NT2/D1 (cell line): ENCODE measurements around the gene SLCO4A1.

Experiments
- DNase-seq: peaks from one replicate; pipeline ENCODE4 v3.0.0-alpha.2; 2011; ENCODE audit warnings: low read depth, low spot score
- H3K27me3 ChIP-seq: 2 replicates; pipeline ENCODE4 v1.6.0; 2011; ENCODE audit warnings: mild to moderate bottlenecking; ENCODE audit not compliant: insufficient read length, insufficient read depth
- H3K36me3 ChIP-seq: 2 replicates; pipeline ENCODE4 v1.6.1; 2011; ENCODE audit warnings: mild to moderate bottlenecking, low read length, mixed read lengths; ENCODE audit not compliant: insufficient read depth, insufficient read length
- H3K4me1 ChIP-seq: 2 replicates; pipeline ENCODE4 v1.5.1; 2011; ENCODE audit not compliant: insufficient read depth, insufficient read length
- H3K4me3 ChIP-seq: 2 replicates; pipeline ENCODE4 v1.5.1; 2011; ENCODE audit warnings: low read depth; ENCODE audit not compliant: insufficient read length
- H3K9ac ChIP-seq: 2 replicates; pipeline ENCODE4 v1.6.0; 2011; ENCODE audit warnings: low read depth; ENCODE audit not compliant: insufficient read length
- H3K9me3 ChIP-seq: 2 replicates; pipeline ENCODE4 v1.5.1; 2011; ENCODE audit warnings: mild to moderate bottlenecking, low read length; ENCODE audit not compliant: insufficient read depth
- SUZ12 ChIP-seq: IDR thresholded peaks from 2 replicates; pipeline ENCODE4 v1.6.1; 2011; ENCODE audit not compliant: insufficient read length, insufficient read depth; ENCODE audit errors: extremely low read depth
- YY1 ChIP-seq: IDR thresholded peaks from 2 replicates; pipeline ENCODE4 v1.6.1; 2011; ENCODE audit not compliant: insufficient read length, insufficient read depth
- ZNF274 ChIP-seq: IDR thresholded peaks from 2 replicates; pipeline ENCODE4 v1.6.1; 2011; ENCODE audit warnings: mild to moderate bottlenecking, low read depth, low read length

Gene SLCO4A1

DNA sequence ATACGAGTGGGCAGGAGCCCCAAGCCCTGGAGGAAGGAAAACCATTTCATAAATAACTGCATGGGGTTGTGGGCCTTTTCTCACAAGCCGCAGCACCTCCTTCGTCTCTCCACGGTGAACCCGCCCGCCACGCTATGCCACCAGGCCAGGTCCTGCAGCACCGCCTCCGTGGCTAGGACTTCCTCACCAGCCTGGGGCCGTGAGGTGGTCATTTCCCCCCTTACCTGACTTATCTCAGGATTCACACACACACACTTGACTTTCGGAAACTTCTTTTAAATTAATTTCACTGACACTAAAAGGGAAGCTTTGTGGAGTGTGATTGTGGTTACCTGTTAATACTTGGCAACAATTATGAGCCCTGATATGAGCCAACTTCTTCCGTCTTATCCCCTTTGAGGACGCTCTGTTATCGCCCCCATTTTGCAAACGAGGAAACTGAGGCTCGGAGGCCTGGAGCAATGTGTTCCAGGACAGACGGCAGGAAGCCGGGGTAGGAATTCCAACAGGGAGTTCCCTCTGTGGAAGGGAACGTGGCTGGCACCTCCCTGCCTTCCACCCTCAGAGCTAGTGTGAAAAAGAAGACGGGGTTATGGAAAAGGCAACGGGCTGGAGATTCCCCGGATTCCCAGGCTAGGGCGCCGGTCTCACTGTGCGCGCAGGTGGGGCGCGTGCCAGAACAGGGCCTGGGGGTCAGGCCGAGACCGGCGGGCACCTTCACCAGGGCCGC, 817 bp upstream of the SLCO4A1 start:
- DNase-seq, result no peak
- Histone ChIP-seq H3K4me3 (peak overlapping the region; percentile 54), H3K4me1 (peaks cover 20% of the 10 kb centered on the region), H3K36me3 (no peaks in the 10 kb centered on the region), H3K27me3 (peaks cover 99% of the 10 kb centered on the region), H3K9me3 (no peaks in the 10 kb centered on the region), H3K9ac (peak overlapping the region; percentile 76)
- no peak for TF ChIP-seq ZNF274
- no peak for TF ChIP-seq SUZ12
- no peak for TF ChIP-seq YY1

DNA sequence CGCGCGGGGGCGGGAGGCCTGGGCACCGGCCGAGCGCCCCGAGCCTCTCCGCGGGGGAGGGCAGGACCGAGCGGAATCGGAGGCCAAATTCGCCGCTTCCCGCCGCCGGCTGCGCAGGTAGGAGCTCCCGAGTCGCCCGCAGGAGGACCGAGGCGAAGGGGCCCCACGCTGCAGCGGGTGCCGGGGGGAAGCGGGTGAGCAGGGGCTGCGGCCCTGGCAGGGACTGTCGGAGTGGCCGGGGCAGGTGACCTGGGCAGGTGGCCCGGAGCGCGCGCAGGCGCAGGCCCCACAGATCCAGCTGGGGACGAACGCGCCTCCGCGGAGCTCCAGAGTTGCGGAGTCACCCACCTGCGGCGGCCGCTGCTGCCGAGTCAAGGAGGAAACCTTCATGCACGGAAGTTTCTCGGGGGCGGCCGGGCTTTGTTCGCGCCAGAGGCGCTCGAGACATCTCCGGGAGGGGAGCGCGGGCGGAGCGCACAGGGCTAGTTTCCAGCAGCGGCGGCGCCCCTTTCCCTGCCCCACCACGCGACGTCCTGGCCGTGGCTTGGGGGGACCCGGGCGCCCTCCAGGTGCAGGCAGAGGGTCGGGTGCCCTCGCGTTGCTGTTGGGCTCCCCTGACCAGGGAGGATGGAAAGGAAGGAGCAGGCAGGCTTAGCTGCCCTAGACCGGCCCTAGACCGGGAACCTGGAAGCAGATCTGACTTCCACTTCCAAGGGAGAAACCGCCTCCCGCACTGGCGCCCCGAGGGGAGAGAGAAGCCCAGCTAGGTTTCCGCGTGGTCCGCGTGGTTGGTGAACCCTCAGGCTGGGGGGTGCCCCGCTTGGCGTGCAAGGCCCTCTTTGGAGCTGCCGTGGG, 590 bp downstream of the SLCO4A1 start:
- no peak for DNase-seq
- TF ChIP-seq YY1, result no peak
- TF ChIP-seq SUZ12, result peak; percentile 94
- peaks cover 31% of the 10 kb centered on the region for H3K4me1 ChIP-seq
- no peaks in the 10 kb centered on the region for H3K36me3 ChIP-seq
- peak overlapping the region; percentile 67 for H3K9ac ChIP-seq
- H3K4me3 ChIP-seq, result peak overlapping the region; percentile 54
- H3K27me3 ChIP-seq, result peaks cover 99% of the 10 kb centered on the region
- H3K9me3 ChIP-seq, result no peaks in the 10 kb centered on the region

DNA sequence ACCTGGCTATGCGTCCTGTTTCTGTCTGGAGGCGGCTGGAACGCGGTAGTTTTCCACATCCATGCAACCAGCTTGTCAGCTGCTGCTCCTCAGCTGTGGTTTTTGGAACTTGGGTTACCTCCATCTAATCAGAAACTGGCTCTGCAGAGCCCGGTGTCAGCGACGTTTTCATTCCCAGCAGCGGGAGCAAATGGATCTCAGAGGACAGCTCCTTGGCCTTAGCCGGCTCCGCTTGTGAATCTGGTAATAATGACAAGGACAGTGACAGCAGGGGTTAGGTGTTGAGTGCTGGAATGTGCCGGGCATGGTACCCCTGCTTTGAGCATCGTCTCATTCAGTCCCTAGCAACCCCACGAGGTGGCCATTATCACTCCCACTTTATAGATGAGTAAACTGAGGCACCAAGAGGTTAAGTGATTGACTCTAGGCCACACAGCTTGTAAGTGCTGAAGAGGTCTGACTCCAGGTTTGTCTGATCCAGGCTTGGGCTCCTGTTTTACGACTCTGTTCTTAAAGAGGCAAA, 1.3 kb downstream of the SLCO4A1 start:
- Histone ChIP-seq H3K4me3 (no peak overlapping the region), H3K4me1 (peaks cover 38% of the 10 kb centered on the region)
- DNase-seq, result no peak

GRCh38 chr20:62644044-62644795, 1.9 kb downstream of the SLCO4A1 start:
- Histone ChIP-seq H3K27me3 (peaks cover 99% of the 10 kb centered on the region), H3K4me1 (peaks cover 39% of the 10 kb centered on the region), H3K9ac (no peak overlapping the region), H3K36me3 (no peaks in the 10 kb centered on the region), H3K9me3 (no peaks in the 10 kb centered on the region), H3K4me3 (no peak overlapping the region)
- TF ChIP-seq ZNF274 (no peak), SUZ12 (no peak), YY1 (no peak)
- no peak for DNase-seq

More for the DNA sequence above, 1.3 kb downstream of the SLCO4A1 start:
- Histone ChIP-seq H3K36me3 (no peaks in the 10 kb centered on the region), H3K9me3 (no peaks in the 10 kb centered on the region), H3K27me3 (peaks cover 99% of the 10 kb centered on the region), H3K9ac (no peak overlapping the region)
- peak; percentile 17 for TF ChIP-seq SUZ12
- TF ChIP-seq ZNF274, result no peak

- TF ChIP-seq YY1, result no peak
- TF ChIP-seq ZNF274, result no peak
- TF ChIP-seq SUZ12, result no peak
- peaks cover 99% of the 10 kb centered on the region for H3K27me3 ChIP-seq
- no peak for DNase-seq
- no peaks in the 10 kb centered on the region for H3K36me3 ChIP-seq
- peaks cover 39% of the 10 kb centered on the region for H3K4me1 ChIP-seq
- no peak overlapping the region for H3K9ac ChIP-seq
- no peak overlapping the region for H3K4me3 ChIP-seq
- H3K9me3 ChIP-seq, result no peaks in the 10 kb centered on the region
Measured at GRCh38 chr20:62644802-62645496, 2.6 kb downstream of the SLCO4A1 start.

GRCh38 chr20:62645613-62646012, 3.3 kb downstream of the SLCO4A1 start:
- peaks cover 39% of the 10 kb centered on the region for H3K4me1 ChIP-seq
- H3K36me3 ChIP-seq, result no peaks in the 10 kb centered on the region
- no peak for DNase-seq
- no peak overlapping the region for H3K9ac ChIP-seq
- no peak for TF ChIP-seq SUZ12
- TF ChIP-seq ZNF274, result no peak
- TF ChIP-seq YY1, result no peak
- H3K4me3 ChIP-seq, result no peak overlapping the region
- peaks cover 99% of the 10 kb centered on the region for H3K27me3 ChIP-seq
- no peaks in the 10 kb centered on the region for H3K9me3 ChIP-seq
